ENCODE data around the gene PUS7L. TPM values are rescaled to one million over a fixed set of nuclear protein-coding genes. Genes with fewer than 3 reads are reported as not detected.

Gene PUS7L
- total and polyA plus RNA-seq, 8 donors, result 10.1 to 20.3 (median 14.0) TPM

- ATAC-seq, result peak; percentile 99
Measured at GRCh38 chr12:43805860-43806736, 47.5 kb upstream of the PUS7L start, which contains the start of gene TWF1. Gene TWF1, minus strand, starts transcription at chr12:43806317. Its CDS starts 72 bp downstream, at chr12:43806245.

GRCh38 chr12:43805149-43805859 lies 46.7 kb upstream of the PUS7L start:
- peak; percentile 35 for ATAC-seq
- H3K4me1 ChIP-seq, result peaks cover 0 to 47% of the 10 kb centered on the region in 2 donors
- intact Hi-C loops (cut with DNase I), result no loop called here

More at GRCh38 chr12:43805860-43806736, 47.5 kb upstream of the PUS7L start, which contains the start of gene TWF1:
- peak within 1 kb of the TSS; percentile 96 to 98 for H3K27ac ChIP-seq
- H3K4me3 ChIP-seq, result peak within 1 kb of the TSS; percentile 74 to 78
- TF ChIP-seq, protein P1, sequence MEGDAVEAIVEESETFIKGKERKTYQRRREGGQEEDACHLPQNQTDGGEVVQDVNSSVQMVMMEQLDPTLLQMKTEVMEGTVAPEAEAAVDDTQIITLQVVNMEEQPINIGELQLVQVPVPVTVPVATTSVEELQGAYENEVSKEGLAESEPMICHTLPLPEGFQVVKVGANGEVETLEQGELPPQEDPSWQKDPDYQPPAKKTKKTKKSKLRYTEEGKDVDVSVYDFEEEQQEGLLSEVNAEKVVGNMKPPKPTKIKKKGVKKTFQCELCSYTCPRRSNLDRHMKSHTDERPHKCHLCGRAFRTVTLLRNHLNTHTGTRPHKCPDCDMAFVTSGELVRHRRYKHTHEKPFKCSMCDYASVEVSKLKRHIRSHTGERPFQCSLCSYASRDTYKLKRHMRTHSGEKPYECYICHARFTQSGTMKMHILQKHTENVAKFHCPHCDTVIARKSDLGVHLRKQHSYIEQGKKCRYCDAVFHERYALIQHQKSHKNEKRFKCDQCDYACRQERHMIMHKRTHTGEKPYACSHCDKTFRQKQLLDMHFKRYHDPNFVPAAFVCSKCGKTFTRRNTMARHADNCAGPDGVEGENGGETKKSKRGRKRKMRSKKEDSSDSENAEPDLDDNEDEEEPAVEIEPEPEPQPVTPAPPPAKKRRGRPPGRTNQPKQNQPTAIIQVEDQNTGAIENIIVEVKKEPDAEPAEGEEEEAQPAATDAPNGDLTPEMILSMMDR (IDR thresholded peaks at IDR 0.05), result peak; percentile 14 to 19
- H3K27me3 ChIP-seq, result peaks cover 0 to 4% of the 10 kb centered on the region in 2 donors
- peaks cover 0 to 47% of the 10 kb centered on the region in 2 donors for H3K4me1 ChIP-seq
- DNase-seq, result peak; percentile 87 to 98 (median 92)
- peaks cover 0 to 21% of the 10 kb centered on the region in 2 donors for H3K36me3 ChIP-seq
- no peaks in the 10 kb centered on the region for H3K9me3 ChIP-seq
- intact Hi-C loops (cut with DNase I), result no loop called here

DNA sequence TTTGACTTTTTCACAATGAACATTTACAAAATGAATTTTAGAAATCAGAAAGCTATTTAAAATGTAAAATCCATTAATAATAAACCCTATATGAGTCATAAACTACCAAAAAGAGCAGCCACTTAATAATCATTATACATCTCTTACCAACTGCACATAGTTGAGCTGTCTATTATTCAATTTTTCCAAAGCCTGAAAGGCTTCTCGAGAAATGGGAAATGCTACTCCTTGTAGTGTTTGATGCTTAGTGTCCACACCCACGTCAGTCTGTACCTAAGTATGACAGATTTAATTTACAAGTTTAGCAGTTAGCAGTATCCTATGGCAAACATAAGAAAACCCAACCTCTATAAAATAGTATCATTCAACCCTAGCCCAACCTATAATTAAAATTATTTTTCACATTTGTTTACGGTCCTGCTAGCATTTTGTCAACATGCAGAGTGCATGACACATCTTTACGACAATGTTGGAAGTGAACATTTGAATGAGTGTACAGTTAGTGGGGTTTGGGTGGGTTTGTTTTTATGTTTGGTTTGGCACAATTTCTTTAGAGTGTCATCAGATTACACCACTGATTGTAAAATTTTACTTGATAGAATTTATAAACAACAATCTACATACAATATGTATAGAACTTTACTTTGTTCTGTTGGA lies 39.1 kb upstream of the PUS7L start:
- no peak for DNase-seq
- intact Hi-C loops (cut with DNase I), result no loop called here
- H3K27me3 ChIP-seq, result no peaks in the 10 kb centered on the region
- peaks cover 0 to 85% of the 10 kb centered on the region in 2 donors for H3K36me3 ChIP-seq
- H3K4me3 ChIP-seq, result no peak overlapping the region
- ATAC-seq, result no peak
- TF ChIP-seq, protein P1 (IDR thresholded peaks at IDR 0.05), result no peak
- no peak overlapping the region for H3K27ac ChIP-seq
- no peaks in the 10 kb centered on the region for H3K9me3 ChIP-seq
- peaks cover 0 to 7% of the 10 kb centered on the region in 2 donors for H3K4me1 ChIP-seq

More at GRCh38 chr12:43805149-43805859, 46.7 kb upstream of the PUS7L start:
- TF ChIP-seq, protein P1 (IDR thresholded peaks at IDR 0.05), result no peak
- Histone ChIP-seq H3K27me3 (no peaks in the 10 kb centered on the region), H3K4me3 (peak overlapping the region; percentile 74 to 78), H3K9me3 (no peaks in the 10 kb centered on the region), H3K27ac (peak overlapping the region; percentile 96 to 98), H3K36me3 (peaks cover 0 to 29% of the 10 kb centered on the region in 2 donors)
- DNase-seq, result peak in 2 of 4 donors; percentile 15 to 19

DNA sequence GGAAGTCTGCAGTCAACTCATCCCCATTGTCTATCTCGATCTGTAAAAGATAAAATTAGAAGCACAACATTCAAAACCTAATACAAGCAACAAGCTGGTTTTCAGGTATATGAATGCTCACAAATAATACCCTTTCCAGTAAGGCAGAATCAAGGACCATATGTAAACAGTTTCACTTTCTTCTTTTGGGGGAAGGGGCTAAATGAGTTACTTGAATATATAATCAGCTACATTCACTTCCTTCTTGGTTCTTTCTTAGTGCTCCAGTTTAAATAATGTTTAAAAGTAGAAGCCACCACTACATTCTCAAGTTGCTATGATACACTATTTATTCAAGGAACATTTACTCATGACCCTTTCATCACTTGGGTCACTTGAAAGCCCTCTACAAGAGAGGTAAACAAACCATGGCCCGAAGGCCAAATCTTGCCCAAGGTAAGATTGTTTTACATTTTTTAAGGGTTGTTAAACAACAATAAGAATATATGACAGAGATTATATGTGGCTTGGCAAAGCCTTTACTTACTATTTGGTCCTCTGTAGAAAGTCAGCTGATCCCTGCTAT lies 37.2 kb upstream of the PUS7L start:
- Histone ChIP-seq H3K9me3 (no peaks in the 10 kb centered on the region), H3K4me1 (peaks cover 0 to 3% of the 10 kb centered on the region in 2 donors), H3K27ac (no peak overlapping the region), H3K27me3 (no peaks in the 10 kb centered on the region), H3K36me3 (peaks cover 0 to 70% of the 10 kb centered on the region in 2 donors), H3K4me3 (no peak overlapping the region)
- peak; percentile 95 for ATAC-seq
- intact Hi-C loops (cut with DNase I), result no loop called here
- DNase-seq, result peak in 2 of 4 donors; percentile 26 to 66
- TF ChIP-seq, protein P1 (IDR thresholded peaks at IDR 0.05), result no peak

All from left lung (tissue), 10 donors.